Measurements from ENCODE around the gene PRR11. TPM values are rescaled to one million over a fixed set of nuclear protein-coding genes. Genes with fewer than 3 reads are reported as not detected.
"Not testable (repeated sequence)": the region's sequence is repeated elsewhere in the genome, so short reads cannot be mapped to it uniquely, and the experiment has no call there.

Gene PRR11
- total and polyA plus RNA-seq, 5 donors: 0.38 to 2.3 (median 1.7) TPM

DNA sequence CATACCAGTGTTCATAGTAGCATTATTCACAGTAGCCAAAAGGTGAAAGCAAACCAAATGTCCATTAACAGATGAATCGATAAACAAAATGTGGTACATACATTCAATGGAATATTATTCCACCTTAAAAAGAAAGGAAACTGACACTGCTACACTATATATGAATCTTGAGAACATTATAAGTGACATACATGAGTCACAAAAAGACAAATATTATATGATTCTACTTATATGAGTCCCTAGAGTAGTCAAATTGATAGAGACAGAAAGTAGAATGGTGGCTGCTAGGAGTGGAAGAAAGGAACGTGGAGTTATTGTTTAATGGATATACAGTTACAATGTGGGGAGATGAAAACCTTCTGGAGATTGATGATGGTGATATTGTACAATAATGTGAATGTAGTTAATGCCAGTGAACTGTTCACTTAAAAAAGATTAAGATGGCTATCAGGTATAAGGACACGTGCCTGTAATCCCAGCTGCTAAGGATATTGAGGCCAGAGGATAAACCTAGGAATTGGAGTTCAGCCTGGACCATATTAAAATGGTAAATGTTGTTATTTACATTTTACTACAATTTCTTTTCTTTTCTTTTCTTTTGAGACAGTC is 28.6 kb upstream of the PRR11 start:
- WGBS: 79% methylated on average over 3 of the region's 3 CpGs
- H3K4me3 ChIP-seq (ENCODE audit: low read length): no peak overlapping the region

DNA sequence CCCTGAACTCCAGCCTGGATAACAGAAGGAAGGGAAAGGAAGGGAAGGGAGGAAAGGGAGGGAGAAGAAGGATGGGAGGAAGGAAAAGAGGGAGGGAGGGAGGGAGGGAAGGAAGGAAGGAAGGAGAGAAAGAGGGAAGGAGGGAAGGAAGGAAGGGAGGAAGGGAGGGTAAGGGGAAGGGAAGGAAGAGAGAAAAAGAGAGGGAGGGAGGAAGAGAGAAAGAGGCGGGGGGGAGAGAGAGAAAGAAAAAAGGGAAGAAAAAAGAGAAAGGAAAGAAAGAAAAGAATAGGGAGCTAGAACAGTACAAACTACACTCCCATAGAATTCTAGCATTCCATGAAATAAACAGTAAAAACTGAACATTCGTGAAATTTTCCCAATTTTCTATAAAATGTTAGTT is 25.7 kb upstream of the PRR11 start:
- DNase-seq (no peak), ATAC-seq (no peak)
- Histone ChIP-seq H3K4me1 (ENCODE audit: control insufficient read depth, insufficient read depth, low read length) (no peaks in the 10 kb centered on the region), H3K4me3 (ENCODE audit: low read length) (no peak overlapping the region), H3K27ac (ENCODE audit: low read length) (no peak overlapping the region), H3K9me3 (ENCODE audit: control insufficient read depth, low read length) (no peaks in the 10 kb centered on the region), H3K27me3 (ENCODE audit: control insufficient read depth, insufficient read depth) (no peaks in the 10 kb centered on the region)
- intact Hi-C loops (cut with DNase I): no loop called here
- 69% methylated on average over 2 of the region's 2 CpGs for WGBS

More for the DNA sequence above, 28.6 kb upstream of the PRR11 start:
- H3K27ac ChIP-seq (ENCODE audit: low read length): no peak overlapping the region
- no peaks in the 10 kb centered on the region for H3K4me1 ChIP-seq (ENCODE audit: control insufficient read depth, insufficient read depth, low read length)
- DNase-seq (no peak), ATAC-seq (no peak)
- intact Hi-C loops (cut with DNase I): no loop called here
- H3K9me3 ChIP-seq (ENCODE audit: control insufficient read depth, low read length): no peaks in the 10 kb centered on the region
- no peaks in the 10 kb centered on the region for H3K27me3 ChIP-seq (ENCODE audit: control insufficient read depth, insufficient read depth)

DNA sequence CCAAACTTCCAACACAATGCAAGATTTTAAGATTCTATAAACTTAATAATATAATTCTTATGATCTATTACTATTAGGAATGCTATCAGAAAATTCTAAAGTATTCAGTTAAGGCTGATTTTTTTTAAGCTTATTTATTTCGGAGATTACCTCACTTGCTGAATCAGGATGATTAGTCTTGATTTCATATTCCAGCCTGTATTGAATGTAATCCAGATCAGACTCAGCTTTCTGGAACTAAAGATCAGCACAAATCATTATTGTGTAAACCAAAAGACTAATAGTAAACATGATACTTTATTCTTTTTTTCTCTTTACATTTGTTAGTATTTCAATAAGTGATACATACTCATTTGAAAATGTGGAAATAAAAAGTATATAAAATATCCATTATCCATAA is 24.4 kb upstream of the PRR11 start:
- no peaks in the 10 kb centered on the region for H3K27me3 ChIP-seq (ENCODE audit: control insufficient read depth, insufficient read depth)
- 81% methylated on average over 1 of the region's 1 CpG for WGBS
- H3K27ac ChIP-seq (ENCODE audit: low read length): no peak overlapping the region
- intact Hi-C loops (cut with DNase I): no loop called here
- no peaks in the 10 kb centered on the region for H3K4me1 ChIP-seq (ENCODE audit: control insufficient read depth, insufficient read depth, low read length)
- no peaks in the 10 kb centered on the region for H3K9me3 ChIP-seq (ENCODE audit: control insufficient read depth, low read length)
- DNase-seq: no peak
- no peak overlapping the region for H3K4me3 ChIP-seq (ENCODE audit: low read length)
- no peak for ATAC-seq

DNA sequence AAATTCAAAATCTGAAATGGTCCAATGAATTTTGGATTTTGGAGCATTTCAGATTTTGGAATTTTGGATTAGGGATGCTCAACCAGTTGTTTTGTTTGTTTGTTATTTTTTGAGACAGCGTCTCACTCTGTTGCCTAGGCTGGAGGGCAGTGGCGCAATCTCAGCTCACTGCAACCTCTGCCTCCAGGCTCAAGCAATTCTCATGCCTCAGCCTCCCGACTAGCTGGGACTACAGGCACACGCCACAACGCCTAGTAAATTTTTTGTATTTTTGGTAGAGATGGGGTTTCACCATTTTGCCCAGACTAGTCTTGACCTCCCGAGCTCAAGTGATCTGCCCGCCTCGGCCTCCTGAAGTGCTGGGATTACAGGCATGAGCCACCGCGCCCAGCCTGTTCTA is 17.2 kb upstream of the PRR11 start:
- not testable (repeated sequence) for H3K27me3 ChIP-seq (ENCODE audit: control insufficient read depth, insufficient read depth)

DNA sequence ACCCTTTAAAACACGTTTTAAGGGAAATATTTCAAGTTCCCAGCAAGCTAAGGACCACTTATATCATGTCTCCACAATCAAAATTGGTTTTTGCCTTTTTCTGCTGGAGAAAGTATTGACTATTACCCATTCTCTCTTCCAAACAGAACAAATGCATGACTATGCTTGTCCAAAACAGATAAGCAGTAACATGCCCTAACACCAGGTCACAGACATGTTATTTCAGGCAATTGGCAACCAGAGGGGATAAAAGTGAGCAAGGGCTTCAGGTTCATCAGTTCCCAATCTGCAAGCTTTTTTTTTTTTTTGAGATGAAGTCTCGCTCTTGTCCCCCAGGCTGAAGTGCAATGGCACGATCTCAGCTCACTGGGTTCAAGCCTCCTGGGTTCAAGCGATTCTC is 15.6 kb upstream of the PRR11 start:
- DNase-seq (no peak), ATAC-seq (no peak)
- Histone ChIP-seq H3K27me3 (ENCODE audit: control insufficient read depth, insufficient read depth) (no peaks in the 10 kb centered on the region), H3K4me1 (ENCODE audit: control insufficient read depth, insufficient read depth, low read length) (no peaks in the 10 kb centered on the region), H3K9me3 (ENCODE audit: control insufficient read depth, low read length) (no peaks in the 10 kb centered on the region), H3K27ac (ENCODE audit: low read length) (no peak overlapping the region), H3K4me3 (ENCODE audit: low read length) (no peak overlapping the region)
- intact Hi-C loops (cut with DNase I): no loop called here
- WGBS: 97% methylated on average over 4 of the region's 4 CpGs

More for the DNA sequence above, 17.2 kb upstream of the PRR11 start:
- 95% methylated on average over 10 of the region's 10 CpGs for WGBS
- H3K9me3 ChIP-seq (ENCODE audit: control insufficient read depth, low read length); H3K4me1 ChIP-seq (ENCODE audit: control insufficient read depth, insufficient read depth, low read length); H3K27ac ChIP-seq (ENCODE audit: low read length); intact Hi-C loops (cut with DNase I); DNase-seq; H3K4me3 ChIP-seq (ENCODE audit: low read length); ATAC-seq: not testable (repeated sequence)

DNA sequence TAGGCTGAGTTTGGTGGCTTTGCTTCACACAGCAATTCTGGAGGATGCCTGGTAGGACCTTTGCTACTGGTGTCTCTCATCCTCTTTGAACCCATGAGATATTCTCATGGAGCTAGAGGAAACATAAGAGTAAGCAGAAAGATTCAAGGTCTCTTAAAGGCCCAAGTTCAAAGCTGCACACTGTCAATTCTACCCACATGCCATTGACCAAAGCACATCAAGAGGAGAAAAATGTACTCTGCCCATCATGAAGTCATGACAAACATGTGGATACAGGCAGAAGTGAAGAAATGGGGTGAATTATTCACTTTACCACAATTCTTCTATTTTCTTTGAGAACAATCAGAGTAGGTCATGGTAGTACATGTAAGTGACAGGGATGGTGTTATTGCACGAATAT is 13.7 kb upstream of the PRR11 start:
- DNase-seq: no peak
- no peaks in the 10 kb centered on the region for H3K9me3 ChIP-seq (ENCODE audit: control insufficient read depth, low read length)
- H3K27me3 ChIP-seq (ENCODE audit: control insufficient read depth, insufficient read depth): no peaks in the 10 kb centered on the region
- no peak overlapping the region for H3K27ac ChIP-seq (ENCODE audit: low read length)
- intact Hi-C loops (cut with DNase I): no loop called here
- WGBS: 100% methylated on average over 1 of the region's 1 CpG
- H3K4me3 ChIP-seq (ENCODE audit: low read length): no peak overlapping the region
- H3K4me1 ChIP-seq (ENCODE audit: control insufficient read depth, insufficient read depth, low read length): no peaks in the 10 kb centered on the region
- ATAC-seq: no peak

DNA sequence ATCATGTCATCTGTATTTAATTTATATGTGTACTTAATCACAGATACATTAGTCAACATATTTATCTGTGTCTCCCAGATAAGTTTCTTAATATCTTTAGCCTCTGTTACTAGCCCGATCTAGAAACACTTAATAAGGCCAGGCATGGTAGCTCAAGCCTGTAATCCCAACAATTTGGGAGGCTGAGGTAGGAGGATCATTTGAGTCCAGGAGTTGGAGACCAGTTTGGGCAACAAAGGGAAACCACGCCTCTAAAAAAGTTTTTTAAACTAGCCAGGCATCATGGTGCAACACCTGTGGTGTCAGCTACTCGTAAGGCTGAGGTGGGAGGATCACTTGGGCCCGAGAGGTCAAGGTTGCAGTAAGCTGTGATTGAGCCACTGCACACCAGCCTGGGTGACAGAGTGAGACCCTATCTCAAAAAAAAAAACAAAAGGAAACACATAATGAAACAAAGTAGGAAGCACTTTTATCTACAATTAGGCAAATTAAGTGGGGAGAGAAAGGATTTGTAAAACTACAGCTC is 9.9 kb upstream of the PRR11 start:
- Histone ChIP-seq H3K4me3 (ENCODE audit: low read length) (no peak overlapping the region), H3K4me1 (ENCODE audit: control insufficient read depth, insufficient read depth, low read length) (no peaks in the 10 kb centered on the region), H3K27me3 (ENCODE audit: control insufficient read depth, insufficient read depth) (no peaks in the 10 kb centered on the region), H3K9me3 (ENCODE audit: control insufficient read depth, low read length) (no peaks in the 10 kb centered on the region), H3K27ac (ENCODE audit: low read length) (no peak overlapping the region)
- whole genome bisulfite sequencing: 95% methylated on average over 4 of the region's 4 CpGs
- no peak for ATAC-seq
- no peak for DNase-seq
- intact Hi-C loops (cut with DNase I): no loop called here

DNA sequence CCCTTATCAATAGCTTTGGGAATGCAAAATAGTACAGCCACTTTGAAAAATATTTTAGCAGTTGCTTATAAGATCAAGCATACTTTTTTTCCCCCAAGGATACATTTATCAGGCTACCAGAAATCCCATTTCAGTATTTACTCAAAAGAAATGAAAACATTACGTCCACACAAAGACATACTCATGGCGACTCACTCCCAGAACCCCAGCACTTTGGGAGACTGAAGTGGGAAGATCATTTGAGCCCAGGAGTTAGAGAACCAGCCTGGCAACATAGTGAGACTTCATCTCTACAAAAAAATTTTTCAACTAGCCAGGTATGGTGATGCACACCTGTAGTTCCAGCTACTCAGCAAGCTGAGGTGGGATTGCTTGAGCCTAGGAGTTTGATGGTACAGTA is 6.5 kb upstream of the PRR11 start:
- no peaks in the 10 kb centered on the region for H3K4me1 ChIP-seq (ENCODE audit: control insufficient read depth, insufficient read depth, low read length)
- no peak overlapping the region for H3K27ac ChIP-seq (ENCODE audit: low read length)
- no peak for DNase-seq
- intact Hi-C loops (cut with DNase I): no loop called here
- no peak overlapping the region for H3K4me3 ChIP-seq (ENCODE audit: low read length)
- no peaks in the 10 kb centered on the region for H3K9me3 ChIP-seq (ENCODE audit: control insufficient read depth, low read length)
- no peaks in the 10 kb centered on the region for H3K27me3 ChIP-seq (ENCODE audit: control insufficient read depth, insufficient read depth)
- no peak for ATAC-seq
- WGBS: 65% methylated on average over 2 of the region's 2 CpGs

DNA sequence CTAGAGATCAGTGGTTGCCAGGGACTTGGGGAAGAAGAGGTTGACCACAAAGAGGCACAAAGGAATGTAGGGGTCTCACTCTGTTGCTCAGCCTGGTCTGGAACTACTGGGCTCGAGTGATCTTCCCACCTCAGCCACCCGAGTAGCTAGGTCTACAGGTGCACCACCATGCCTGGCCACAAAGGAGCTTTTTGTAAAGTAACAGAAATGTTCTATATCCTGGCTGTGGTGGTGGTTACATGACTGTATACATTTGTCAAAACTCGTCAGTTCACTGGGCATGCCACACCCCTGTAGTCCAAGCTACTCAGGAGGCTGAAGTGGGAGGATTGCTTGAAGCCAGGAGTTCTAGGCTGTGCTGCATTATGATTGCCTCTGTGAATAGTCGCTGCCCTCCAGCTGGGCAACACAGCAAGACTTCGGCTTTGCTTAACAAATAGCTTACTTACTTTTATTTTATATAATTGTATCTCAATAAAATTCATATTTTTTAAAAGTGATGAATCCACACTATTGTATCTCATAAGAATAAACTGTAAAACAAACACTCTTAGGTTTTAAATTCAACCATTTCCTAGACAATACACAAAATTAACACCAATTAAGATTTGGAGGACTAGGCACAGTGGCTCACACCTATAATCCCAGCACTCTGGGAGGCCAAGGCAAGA is 5.6 kb upstream of the PRR11 start:
- ATAC-seq: no peak
- no peaks in the 10 kb centered on the region for H3K27me3 ChIP-seq (ENCODE audit: control insufficient read depth, insufficient read depth)
- 94% methylated on average over 5 of the region's 5 CpGs for WGBS
- H3K4me1 ChIP-seq (ENCODE audit: control insufficient read depth, insufficient read depth, low read length): no peaks in the 10 kb centered on the region
- intact Hi-C loops (cut with DNase I): no loop called here
- no peak overlapping the region for H3K27ac ChIP-seq (ENCODE audit: low read length)
- no peak for DNase-seq
- H3K9me3 ChIP-seq (ENCODE audit: control insufficient read depth, low read length): no peaks in the 10 kb centered on the region
- H3K4me3 ChIP-seq (ENCODE audit: low read length): no peak overlapping the region

DNA sequence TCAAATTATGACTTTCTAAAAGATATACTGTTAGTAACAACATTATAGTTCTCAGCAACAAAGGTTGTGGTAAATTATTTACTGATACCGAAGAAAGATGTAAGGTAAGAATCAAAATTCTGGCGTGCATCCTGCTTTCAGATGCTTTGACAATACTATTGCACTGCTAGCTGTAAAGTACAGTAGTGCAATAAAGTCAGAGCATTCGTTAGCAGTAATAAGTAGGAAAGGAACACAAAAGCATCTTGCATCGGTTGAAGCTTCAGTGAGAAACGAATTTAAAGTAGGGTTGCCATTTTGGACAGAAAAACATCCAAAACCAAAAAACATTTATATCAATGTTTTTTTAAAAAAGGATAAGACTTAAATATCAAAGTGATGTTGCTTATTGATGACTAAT is 4.5 kb upstream of the PRR11 start:
- Histone ChIP-seq H3K27me3 (ENCODE audit: control insufficient read depth, insufficient read depth) (no peaks in the 10 kb centered on the region), H3K27ac (ENCODE audit: low read length) (no peak overlapping the region), H3K4me3 (ENCODE audit: low read length) (no peak overlapping the region), H3K4me1 (ENCODE audit: control insufficient read depth, insufficient read depth, low read length) (no peaks in the 10 kb centered on the region), H3K9me3 (ENCODE audit: control insufficient read depth, low read length) (no peaks in the 10 kb centered on the region)
- intact Hi-C loops (cut with DNase I): no loop called here
- no peak for DNase-seq
- 64% methylated on average over 5 of the region's 5 CpGs for WGBS
- ATAC-seq: no peak

DNA sequence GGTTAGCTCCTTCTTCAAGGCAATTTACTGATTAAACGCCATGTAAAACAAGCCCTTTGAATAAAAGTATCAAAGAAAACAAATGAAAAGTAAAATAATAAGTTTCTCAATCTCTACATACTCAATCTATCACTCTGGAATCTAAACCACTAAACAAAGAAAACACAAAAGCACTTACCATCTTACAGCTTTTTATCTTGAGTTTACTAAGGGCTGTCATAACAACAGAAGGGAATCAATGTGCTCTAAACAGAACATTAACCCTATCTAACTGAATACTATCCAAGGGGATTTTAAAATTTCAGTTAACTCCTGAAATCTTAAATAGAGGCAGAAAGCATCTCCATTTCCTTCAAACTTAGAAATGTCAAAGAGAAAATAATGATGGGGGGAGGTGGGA is 4.0 kb upstream of the PRR11 start:
- H3K27ac ChIP-seq (ENCODE audit: low read length): no peak overlapping the region
- no peak for ATAC-seq
- H3K27me3 ChIP-seq (ENCODE audit: control insufficient read depth, insufficient read depth): no peaks in the 10 kb centered on the region
- H3K9me3 ChIP-seq (ENCODE audit: control insufficient read depth, low read length): no peaks in the 10 kb centered on the region
- no peak overlapping the region for H3K4me3 ChIP-seq (ENCODE audit: low read length)
- DNase-seq: no peak
- H3K4me1 ChIP-seq (ENCODE audit: control insufficient read depth, insufficient read depth, low read length): no peaks in the 10 kb centered on the region
- intact Hi-C loops (cut with DNase I): no loop called here
- WGBS: 67% methylated on average over 1 of the region's 1 CpG
